HG03520 (cell line): ENCODE data around the gene LBH.

Source experiments
- ATAC-seq: cut with Tn5 transposase; IDR thresholded peaks from one replicate; pipeline ENCODE4 v1.9.1; 2021; ENCODE audit warnings: mild to moderate bottlenecking, moderate library complexity; ENCODE audit not compliant: unreplicated experiment

Gene LBH

DNA sequence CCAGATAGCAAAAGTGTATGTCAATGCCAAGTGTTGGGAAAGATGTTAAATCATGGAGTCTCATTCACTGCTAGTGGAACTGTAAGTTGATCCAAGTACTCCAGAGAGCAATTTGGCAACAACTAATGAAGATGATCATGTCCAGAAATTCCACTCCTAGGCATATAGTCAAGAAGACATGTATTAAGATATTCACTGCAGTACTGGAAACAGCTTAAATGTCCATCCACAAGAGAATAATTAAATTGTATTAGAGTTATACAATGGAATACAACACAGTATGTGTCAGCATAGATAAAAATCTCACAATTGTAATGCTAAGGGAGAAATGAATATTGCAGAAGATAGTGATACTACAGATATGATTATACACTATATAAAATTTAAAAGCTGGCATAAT lies 15.2 kb upstream of the LBH start:
- no peak for ATAC-seq

DNA sequence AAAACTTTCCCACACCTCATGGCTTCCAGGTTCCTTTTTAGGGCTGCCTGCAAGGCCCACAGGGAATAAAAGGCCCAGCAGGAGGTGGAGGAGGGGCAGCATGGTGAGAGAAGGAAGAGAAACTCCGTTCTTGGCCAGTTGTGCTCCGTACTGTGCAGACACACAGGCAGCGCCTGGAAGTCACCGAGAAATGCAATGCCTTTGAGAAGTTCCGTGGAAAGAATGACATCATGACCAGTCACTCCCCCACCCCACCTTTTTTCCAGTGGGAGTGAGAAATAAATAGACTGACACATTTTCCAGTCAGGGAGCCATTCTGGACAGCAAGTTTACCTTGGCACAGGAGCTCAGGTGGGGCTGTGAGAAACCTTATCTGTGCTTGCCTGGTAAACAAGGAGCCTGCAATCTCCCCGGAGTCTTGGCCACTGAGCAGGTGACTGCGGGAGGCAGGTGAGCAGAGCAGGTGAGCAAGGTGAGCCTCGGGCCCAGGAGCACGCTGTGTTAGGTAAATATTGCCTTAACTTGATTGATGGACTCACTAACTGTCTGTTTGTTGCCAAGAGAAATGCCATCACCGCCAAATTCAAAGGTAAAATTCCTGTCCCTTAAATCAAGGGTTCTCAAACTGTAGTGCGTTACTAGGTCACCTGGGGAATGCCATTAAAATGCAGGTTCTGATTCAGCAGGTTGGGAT lies 13.5 kb upstream of the LBH start:
- no peak for ATAC-seq

- no peak for ATAC-seq
These were observed 13.0 kb upstream of the LBH start for GRCh38 chr2:30218338-30218713.

DNA sequence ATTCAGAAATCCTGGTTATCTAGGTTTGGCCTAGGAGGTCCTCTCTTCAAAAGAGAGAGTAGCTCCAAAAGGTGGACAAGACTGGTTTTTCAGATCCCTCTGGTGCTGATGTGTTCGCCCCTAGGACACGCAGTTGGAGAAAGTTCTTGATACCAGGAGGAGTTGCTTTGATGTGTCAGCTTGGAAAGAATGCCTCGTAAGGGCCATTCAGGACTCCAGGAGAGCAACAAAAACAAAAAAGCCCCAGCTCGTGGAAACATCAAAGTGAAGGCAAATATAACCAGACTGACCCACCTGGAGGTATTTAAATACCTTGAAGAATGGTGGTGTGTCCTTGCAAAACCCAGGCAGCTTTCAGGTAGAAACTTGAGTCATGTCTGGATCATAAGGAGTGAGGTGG lies 12.5 kb upstream of the LBH start:
- ATAC-seq, result no peak

DNA sequence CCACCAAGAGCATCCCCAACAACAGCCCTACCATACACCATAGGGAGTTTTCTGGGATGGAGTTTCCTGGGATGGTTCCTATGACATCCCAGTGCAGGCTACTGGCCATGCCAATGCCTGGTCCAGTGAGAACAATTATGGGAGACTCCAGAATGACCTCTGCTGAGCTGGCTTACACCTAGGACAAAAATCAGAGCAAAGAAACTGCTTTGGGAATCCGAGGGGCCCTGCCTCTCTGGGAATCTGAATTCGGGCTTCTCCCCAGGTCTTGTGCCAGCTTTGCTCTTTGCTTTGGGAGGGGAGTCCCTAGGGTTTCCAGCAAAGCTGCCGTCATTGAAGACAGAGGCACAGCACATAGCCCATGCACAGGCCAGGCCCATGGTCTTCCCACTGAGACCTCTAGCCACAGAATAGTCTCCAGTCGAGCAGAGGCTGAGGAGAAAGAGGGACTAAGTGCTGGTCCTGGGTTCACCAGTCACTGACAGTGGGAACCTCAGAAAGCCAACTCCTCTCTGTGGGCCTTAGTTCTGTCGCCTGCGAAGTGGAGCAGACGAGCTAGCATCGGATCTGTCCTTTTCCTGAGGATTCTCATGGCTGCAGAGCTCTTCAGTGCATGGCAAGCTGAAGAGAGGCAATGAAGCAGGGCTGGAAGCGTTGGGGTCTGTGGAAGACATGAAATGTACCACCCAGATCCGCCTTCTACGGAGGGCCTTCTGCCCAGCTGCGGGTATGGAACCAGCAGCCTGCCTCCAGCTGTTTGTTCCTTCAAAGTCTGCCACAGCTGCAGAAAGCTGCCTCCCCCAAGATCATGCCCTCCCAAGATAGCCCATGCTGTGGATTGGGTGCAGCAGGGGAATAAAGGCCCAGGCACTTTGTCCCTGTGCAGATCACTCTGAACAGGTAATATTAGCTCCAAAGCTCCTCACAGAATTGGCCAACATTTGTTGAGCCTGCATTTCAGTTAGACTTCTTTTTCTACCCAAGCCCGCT lies 11.2 kb upstream of the LBH start:
- ATAC-seq, result no peak

GRCh38 chr2:30221531-30221930 lies 9.8 kb upstream of the LBH start:
- ATAC-seq, result no peak

- ATAC-seq, result no peak
These were observed 9.3 kb upstream of the LBH start for GRCh38 chr2:30222031-30222430.

- no peak for ATAC-seq
These were observed 8.5 kb upstream of the LBH start for GRCh38 chr2:30222636-30223360.

DNA sequence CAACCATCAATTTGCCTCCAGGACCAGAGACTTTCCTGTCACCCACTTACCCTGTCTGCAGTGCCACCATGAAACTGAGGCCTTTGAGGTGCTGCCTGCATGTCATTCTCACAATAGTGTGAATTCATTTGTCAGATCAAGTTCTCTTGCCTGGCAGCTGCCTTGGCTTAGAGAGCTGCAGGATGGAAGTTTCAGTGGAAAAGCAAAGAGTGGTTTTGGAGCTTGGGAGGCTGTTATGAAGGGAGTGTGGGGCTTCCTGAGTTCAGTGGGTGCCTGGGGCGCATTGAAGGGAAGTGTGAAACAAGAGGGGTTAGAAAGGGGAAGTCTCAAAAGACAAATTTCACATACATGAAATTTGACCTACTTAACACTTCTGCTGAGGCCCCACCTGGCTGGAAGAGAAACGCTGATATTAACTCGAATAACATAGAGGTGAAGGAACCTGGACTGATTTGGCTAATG lies 7.9 kb upstream of the LBH start:
- ATAC-seq, result no peak

DNA sequence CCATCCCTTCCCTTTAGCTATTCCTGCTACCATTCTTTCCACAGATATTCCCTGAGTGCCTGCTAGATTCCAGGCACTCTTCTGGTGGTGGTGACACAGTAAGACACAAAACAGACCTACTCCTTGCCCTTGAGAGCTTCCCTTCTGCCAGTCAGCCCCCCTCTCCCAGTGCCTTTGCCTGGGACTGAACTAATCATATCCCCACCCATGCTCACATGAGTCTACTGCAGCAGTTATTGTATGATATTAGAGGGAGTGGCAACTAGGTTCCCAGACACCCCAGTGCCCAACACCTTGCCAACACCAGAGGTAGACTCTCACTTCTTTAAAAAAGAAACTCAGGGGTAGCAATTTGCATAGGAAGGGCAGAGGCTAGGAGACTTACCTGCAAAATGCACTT lies 7.2 kb upstream of the LBH start:
- no peak for ATAC-seq

GRCh38 chr2:30225131-30225762 lies 6.1 kb upstream of the LBH start:
- ATAC-seq, result peak; percentile 50

DNA sequence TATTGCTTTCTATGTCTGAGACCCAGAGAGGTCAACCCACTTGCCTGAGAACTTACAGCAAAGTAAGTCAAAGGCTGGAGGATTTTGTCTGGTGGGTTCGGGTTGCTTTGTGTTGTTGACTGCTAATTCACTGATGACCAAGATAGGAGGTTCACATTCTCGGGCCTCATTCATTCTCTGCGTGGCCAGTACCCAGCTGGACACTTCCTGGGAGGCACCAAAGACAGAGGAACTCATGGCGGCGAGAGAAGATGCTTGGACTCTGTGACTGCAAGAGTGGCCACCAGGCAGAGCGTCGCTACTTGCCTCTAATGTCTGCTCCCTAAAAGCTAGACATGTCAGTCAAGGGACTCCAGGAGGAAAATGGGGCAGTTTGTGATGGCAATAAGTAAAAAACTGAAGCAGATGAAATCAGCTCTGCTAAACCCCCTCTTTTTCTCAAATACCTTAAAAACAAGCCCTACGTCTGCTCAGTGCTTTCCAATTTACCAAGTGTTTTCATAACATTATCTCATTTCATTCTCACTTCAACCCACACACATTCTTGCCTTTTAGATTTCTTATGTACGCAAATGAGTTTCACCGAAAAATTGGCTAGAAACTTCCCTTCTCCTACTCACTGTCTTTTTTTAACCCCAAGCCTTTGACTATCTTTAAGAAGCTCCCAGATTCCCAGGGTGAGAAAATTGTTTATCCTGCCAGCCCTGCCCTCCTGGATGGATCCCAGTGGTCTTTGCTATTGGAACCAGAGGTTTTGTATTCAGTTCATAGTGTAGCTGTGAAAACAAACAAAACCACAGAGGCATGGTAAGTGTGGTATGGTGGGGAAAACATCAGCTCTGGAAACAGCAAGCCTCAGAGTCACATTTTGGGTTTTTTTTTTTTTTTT lies 4.9 kb upstream of the LBH start:
- no peak for ATAC-seq

DNA sequence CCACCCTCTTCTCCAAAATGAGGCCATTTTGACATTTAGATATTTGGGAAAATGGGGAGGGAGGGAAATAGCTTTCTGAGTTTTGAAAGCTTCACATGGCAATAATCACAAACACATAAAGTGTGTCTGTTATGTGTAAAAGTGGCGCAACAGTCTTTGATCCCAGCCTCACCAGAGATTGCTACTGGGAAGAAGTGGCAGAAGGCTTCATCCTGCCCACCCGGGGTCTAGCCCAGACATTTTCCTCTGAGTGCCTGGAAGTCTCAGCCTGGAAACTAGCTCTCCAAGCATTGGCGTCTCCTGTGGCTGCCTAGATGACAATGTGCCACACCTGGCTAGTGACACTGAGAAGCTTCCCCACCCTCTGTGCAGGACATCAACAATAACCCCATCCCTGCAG lies 1.7 kb upstream of the LBH start:
- ATAC-seq, result no peak

DNA sequence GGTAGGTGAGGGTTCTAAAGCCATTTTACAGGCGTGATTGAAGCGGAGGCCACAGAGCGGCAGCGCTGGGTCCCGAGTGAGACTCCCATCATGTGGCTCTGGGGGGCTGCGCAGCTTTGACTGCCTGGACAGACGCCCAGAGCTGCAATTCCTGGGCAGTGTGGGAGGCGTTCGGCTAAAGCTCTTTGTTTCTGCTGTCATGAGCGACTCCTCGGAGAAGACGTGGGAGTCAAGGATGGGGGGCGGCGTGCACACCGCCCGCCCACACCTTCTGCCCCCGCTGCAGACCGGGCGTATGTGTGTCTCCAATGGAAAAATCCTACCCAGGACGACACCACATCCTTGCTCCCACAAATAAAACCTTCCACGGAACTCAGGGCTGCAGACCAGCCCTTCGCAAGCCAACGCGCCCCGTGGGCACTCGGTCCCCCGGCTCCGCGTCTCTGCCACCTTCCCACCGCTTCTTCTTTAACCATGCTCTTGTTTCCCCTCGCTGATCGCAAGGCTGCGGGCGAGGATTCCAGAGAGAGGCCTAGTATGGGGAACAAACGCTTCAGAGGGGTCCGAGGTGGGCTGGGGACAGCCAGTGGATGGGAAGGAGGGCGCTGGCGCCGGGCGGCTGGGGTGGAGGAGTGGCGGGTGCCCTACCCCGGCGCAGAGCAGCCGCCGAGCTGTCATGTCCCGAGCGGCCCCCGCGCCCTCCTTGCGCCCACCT lies 680 bp upstream of the LBH start:
- ATAC-seq, result no peak

GRCh38 chr2:30231996-30232800 lies 864 bp downstream of the LBH start:
- ATAC-seq, result no peak

GRCh38 chr2:30232801-30233130 lies 1.4 kb downstream of the LBH start:
- ATAC-seq, result no peak

DNA sequence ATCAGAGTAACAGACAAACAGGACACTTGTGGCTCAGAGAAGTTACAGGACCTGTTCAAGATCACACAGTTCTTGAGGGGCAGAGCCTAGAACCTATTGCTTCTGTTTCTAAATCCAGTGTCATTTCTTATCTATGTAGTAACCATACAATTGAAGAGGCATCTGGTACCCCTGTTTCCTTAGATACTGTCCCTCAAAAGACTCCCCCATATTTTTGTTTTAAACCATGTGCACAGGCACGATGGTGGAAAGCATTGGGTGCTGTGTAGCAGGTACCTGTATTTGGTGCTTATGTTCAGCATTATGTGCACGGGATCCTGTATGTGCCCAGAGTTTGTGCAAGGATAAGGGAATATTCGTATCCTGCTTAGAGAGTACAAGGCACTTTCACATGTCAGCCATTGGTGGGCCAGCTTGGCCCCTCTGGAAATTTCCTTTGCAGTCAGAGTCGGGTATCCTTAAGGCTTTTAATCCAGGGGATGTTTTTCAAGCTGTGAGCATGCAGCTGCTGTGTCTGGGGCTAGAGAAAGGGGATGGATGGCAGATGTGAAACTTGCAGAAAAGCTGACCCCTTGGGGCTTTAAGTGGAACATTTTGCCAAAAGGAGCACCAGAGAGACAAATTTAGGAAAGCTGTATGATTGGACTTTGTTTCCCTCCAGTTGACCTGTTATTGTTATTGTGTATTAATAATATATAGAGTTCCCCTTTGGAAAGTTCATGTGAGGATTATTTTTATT lies 2.1 kb downstream of the LBH start:
- ATAC-seq, result no peak
